Medulla oblongata (tissue), 1 donor: ENCODE measurements around the gene FGFR2.

ENCODE experiments used
- DNase-seq: peaks from one replicate; pipeline ENCODE4 v3.0.0-alpha.2; 2015; ENCODE audit errors: extremely low spot score

Gene FGFR2

DNA sequence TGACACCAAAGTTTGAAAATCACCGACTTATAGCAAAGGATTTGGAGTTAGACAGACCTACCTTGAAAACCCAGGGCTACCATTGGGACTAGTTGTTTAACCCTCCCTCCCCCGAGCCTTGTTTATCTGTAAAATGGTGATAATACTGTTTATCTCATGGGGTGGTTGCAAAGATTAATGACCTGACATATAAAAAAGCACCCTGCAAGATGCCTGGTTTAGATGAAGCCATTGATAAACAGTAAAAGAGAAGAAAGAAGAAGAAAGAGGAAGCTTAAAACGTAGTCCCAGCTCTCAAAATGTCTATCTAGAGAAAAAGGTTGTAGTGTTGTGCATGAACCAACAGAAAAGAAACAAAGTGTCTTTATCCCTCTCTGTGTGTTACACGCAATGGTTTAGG, 145.7 kb downstream of the FGFR2 start:
- DNase-seq = no peak

DNA sequence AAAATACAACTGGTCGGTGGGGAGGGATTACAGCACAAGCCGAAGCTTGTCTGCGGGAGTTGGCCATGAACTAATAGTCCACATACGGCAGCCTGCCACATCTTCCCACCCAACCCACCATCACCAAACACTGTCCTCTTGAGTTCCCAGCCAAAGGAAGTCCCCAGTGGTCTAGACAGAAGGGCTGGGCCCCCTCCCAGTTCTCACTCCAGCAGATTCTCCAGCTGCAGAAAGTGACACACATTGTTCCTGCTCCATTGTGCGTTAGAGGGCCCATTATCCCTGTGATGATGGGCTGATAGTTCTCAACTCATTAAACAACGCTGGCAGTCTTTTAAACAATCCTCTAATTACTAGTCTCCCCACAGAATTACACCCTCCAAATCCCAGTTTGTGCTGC, 148.0 kb downstream of the FGFR2 start:
- peak; percentile 38 for DNase-seq

DNA sequence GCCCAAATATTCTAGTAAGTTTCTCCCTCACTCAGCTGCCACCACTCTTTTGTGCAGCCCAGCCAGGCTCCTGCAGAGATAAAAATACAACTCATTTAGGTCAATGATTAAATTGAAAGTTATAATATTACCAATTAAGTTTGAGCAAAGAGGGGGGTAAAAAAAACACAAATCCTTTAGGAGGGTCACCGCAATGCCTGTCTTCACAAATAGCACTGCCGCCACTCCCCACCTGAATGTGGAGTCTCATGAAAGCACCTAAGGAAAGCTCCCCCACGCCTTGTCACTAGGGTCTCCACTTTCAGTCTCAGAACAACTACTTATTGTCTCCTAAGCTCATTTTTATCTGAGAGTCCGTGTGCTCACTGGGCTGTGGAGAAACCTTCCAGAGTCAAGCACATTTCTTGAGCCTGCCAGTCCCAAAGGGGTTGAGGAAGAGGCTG, 148.7 kb downstream of the FGFR2 start:
- no peak for DNase-seq

DNA sequence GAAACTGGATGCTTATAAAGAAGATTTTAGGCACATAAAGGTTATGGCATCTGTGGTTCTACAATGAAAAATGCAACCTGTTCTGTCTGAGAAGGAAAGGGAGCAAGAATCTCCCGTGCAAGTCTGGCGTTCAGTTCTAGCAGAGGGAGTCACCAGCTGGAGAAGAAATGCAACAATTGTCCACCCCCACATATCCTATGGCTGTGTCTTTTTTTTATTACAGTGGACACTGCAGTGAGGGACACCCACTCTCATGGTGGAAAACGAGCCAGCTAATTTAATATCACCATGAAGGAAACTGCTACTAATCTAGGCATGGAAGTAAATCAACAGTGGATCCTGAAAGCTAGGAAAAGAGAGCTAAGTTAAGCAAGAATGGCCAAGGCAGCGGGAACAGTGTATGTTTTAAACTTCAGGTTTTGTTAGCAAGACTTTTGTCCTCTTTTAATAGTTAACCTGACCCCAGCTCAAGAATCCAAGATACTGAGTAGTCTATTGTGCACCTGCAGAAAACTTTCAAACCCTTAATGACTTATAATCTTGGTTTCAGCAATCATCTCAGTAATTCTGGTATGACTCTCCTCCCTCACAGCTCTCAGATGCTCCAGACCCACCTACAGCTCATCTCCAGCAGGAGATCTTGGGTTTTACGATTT, 149.3 kb downstream of the FGFR2 start:
- DNase-seq = no peak

DNA sequence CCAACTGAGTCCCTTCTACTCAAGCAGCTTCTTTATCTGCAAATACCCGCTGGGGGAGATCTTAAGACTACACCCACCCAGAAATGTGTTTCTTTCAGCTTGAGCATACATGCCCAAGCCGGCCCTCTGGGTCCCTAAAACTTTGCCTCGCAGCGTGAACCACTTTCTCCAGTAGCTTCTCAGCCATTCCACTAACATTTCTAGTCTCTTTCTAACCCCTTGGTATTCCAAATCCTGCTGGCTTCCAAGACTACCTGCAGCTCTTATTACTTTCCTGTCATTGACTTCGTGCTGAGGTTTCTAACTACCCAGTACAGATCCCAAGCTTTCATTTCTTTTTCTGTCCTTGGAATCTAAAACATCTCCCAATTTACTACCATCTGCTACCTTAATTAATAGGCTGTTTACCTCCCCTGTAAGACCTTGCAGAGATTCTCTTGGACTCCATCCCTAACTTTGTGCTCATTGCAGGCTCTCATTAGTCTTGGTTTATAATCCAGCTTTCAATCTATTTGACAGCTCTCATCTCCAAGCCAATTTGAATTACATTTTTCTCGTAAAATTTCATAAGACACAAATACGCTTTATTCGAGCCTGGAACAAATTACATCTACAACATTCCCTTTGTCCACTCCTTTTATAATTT, 153.6 kb downstream of the FGFR2 start:
- DNase-seq = no peak

DNA sequence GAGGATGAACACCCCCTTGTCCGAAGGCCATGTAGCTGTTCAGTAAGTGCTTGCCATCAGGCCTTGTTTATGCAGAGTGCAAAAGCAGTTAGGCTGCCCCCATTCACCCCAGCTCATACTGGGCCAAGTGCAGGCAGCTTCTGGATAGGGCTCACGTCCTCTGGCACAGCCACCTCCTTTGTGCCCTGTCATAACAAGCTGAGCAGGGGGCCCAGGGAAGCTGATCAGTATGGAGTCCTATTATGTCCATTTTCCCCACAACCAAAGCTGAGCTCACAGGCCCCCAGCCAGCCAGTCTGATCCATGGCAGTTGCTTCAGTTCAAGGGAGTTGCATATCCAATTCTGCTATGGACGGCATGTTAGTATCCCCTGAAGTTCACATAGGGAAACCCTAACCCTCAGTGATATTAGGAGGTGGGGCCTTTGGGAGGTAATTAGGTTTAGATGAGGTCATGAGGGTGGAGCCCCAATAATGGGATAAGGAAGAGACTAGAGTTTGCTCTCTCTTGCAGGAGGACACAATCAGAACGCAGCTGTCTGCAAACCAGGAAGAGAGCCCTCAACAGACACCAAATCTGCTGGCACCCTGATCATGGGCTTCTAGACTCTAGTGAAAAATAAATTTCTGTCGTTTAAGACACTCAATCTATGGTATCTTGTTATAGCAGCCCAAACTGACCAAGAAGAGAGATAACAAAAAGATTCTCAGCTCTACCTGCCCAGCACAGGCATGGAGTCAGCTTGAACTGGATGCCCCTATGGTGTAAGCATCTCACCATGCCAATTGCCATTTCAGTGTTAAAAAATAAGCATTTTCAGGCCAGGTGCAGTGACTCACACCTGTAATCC, 155.9 kb downstream of the FGFR2 start:
- DNase-seq = peak; percentile 25

DNA sequence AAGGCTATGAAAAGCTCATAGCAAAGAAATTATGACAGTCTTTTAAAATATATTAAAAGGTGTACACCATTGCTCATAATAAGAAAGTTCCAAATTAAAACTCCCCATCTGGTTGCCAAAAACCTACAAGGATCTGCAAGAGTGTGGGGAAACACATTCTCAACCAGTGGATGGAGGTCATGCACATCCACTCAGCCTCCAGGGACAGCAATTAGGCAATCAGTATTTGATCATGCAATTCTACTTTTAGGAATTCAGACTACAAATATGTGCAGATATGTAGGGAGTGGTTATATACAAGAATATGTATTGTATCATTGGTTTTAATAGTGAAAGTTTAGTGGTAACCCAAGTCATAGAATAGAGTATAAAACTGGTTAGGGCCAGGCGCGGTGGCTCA, 157.8 kb downstream of the FGFR2 start:
- no peak for DNase-seq

DNA sequence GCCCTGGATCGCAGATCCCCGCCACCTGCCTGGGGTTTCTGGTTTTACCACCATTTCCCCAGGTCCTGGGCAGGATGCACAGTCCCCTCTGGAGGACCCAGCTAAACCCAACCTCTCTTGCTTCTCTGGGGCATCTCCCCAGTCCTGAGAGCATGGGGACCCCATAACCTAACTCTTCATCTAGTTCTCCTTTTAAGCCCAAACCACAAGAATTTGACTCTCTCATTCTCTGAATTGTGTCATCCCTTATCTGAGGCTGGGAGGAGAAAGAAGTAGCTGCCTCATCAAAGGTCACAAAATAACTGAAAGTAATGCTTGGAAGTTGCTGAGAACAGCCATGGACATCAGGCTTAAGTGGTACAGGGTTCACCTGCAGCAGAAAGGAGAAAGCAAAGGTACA, 159.9 kb downstream of the FGFR2 start:
- no peak for DNase-seq

DNA sequence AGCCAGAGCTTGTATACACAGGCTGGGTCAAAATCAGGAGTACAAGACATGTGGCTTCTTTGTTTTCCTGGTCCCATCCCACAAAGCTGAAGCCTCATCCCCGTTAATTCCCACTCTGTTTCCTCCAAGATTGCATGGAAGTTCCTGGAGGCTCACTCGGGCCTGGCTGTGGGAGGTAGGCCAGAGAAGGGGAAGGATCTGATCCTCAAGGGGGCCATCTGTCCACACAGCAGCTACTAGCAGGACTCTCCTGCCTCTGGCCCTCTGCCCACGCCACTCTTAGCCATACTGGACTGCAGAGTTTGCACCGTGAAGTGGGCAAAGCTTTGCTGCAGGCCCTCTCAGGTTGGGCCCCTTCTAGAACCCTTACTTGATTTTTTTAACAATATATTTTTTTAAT, 160.6 kb downstream of the FGFR2 start:
- peak; percentile 61 for DNase-seq

DNA sequence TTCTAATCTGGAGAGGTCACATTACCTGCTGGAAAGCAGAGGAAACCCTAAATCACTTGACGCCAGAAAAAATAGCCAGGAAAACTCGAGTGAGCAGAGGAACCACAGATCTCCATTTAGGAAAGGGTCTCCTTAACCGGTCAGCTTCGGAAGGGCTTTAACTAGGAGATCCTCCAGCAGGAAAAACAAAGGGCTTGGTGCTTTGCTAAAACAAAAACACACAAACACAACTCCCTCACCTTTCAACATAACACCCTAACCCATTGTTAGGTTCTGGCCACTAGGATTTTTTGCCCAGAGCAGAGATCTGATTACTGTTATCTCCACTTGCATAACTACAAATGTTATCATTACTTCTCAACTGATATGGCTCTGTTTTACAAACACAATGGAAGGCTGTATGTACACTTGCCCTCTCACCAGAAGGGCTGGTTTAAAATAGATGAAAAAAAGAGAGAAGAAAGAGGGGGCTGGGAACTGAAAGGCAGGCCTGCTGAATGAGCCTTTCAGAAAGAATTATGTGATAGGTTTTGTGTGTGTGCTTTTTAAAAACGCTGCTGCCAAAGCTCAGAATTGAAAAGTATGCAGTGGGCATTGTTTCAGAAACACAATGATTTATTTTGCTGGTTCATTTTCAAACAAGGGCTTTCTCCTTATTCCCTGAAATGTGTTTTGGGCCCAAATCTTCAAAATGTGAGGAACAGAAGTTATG, 161.5 kb downstream of the FGFR2 start:
- peak; percentile 56 for DNase-seq

DNA sequence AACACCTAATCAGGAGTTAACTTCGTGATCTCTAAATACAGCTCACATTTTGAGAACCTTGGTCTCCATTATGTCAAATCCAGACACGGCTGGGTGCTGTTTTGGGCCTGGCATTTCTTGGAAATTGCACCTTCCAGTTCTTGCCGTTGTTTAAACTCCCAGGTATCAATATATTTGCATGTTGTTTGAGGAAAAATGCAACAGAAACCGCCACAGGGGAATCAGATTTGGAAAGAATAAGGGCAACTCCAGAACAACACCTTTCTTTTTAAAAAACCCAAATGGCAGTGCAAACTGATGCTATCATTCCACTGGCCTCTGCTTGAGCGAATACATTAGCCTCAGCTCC, 162.0 kb downstream of the FGFR2 start:
- DNase-seq = no peak

DNA sequence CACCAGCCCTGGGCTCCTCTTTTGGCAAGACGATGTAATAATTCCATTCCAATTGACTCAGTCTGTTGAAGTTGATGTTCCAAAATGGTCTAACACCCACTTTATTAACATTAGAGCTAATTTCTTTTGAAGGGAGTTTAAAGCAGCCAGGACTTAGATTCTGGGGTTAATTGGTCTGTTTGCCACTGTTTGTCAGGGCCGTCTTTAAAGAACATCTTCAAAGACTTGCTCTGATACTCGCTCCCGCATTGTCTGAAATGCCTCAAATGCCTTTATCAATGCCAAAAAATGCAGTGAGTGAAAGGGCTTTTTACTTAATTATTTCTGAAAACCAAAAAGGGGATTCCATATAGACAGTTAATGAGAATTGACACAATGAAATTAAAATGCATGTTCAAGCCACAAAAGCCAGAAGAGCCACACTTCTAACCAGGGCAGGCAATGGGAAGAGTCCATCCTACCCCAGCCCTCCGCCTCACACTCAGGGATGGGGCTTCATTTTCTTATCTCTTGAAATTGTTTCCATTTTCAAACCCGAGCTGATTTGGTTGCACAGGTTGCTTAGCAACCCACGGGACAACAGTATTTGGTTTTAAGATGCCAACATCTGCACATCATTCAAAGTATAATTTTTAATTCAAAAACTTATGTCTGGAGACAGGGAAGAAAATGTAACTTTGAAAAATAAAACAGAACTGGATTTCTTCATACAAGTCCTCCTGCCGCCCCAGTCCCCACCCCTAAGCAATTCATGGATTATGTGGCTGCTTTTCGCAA, 163.0 kb downstream of the FGFR2 start:
- no peak for DNase-seq

DNA sequence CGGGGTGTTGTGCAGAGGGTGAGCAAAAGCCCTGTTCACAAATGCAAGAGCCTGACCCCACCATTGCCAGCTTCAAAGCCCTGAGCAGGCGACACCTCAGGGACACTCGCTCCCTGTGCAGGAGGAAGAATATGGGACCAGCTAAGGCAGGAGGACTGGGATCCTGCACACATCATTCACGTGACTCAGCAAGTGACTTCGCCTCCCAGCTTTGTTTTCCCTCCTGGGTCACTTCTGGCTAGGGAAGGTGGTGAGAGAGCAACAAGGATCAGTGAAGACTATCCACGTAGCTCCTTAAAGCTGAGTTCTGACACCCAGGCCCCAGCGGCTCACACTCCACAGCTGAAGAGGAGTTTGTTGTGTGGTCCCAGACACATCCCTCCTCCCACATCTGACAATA, 164.3 kb downstream of the FGFR2 start:
- no peak for DNase-seq

DNA sequence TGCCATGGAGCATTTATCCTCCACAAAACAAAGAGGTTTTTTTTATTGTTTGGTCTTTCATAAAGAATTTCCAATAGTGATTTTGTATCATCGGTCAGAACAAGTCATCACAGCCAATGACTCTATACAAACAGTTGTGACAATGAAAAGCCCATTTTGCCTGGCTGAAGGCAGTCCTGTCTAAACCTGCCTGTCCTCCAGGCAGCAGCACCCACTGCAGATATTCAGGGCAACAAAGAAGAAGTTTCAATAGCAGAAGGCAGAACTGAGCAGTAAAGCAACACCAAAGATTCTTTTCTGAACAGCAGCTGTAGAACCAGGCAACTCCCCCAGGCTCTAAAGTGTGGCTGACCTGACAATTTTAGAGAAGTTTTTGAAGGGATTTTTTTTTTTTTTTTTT, 169.4 kb downstream of the FGFR2 start:
- DNase-seq = no peak
